AG08396 (cell line): ENCODE results near the gene SCAMP2.

Source experiments
- DNase-seq: peaks from one replicate; pipeline ENCODE4 v3.0.0; 2012; ENCODE audit warnings: low spot score, mixed read lengths

The SCAMP2 gene

GRCh38 chr15:74795966-74796625, 77.1 kb downstream of the SCAMP2 start:
- DNase-seq: no peak

- no peak for DNase-seq
Measured at GRCh38 chr15:74794970-74795349, 78.2 kb downstream of the SCAMP2 start.

GRCh38 chr15:74794248-74794969, 78.8 kb downstream of the SCAMP2 start:
- DNase-seq: no peak
